ENCODE measurements around the gene EIF4G3.

EIF4G3 gene

GRCh38 chr1:20837554-20838192 lies 339.0 kb downstream of the EIF4G3 start:
- no peak overlapping the region for H3K27ac ChIP-seq
- TF ChIP-seq ZFX (IDR thresholded peaks at IDR 0.05) (no peak), CTCF (conservative IDR thresholded peaks at IDR 0.05) (no peak)

- no peak overlapping the region for H3K27ac ChIP-seq
- no peak for TF ChIP-seq CTCF (conservative IDR thresholded peaks at IDR 0.05)
- TF ChIP-seq ZFX (IDR thresholded peaks at IDR 0.05), result no peak
Observed at GRCh38 chr1:20836230-20836629, 340.5 kb downstream of the EIF4G3 start.

GRCh38 chr1:20834780-20835179 lies 341.9 kb downstream of the EIF4G3 start:
- no peak overlapping the region for H3K27ac ChIP-seq
- no peak for TF ChIP-seq ZFX (IDR thresholded peaks at IDR 0.05)
- no peak for TF ChIP-seq CTCF (conservative IDR thresholded peaks at IDR 0.05)

GRCh38 chr1:20834192-20834591 lies 342.5 kb downstream of the EIF4G3 start:
- H3K27ac ChIP-seq, result no peak overlapping the region
- TF ChIP-seq CTCF (conservative IDR thresholded peaks at IDR 0.05), result no peak
- TF ChIP-seq ZFX (IDR thresholded peaks at IDR 0.05), result no peak

GRCh38 chr1:20830378-20830777 lies 346.3 kb downstream of the EIF4G3 start:
- no peak overlapping the region for H3K27ac ChIP-seq
- TF ChIP-seq CTCF (conservative IDR thresholded peaks at IDR 0.05), result no peak
- TF ChIP-seq ZFX (IDR thresholded peaks at IDR 0.05), result no peak

GRCh38 chr1:20829946-20830345 lies 346.8 kb downstream of the EIF4G3 start:
- no peak overlapping the region for H3K27ac ChIP-seq
- TF ChIP-seq CTCF (conservative IDR thresholded peaks at IDR 0.05), result no peak
- no peak for TF ChIP-seq ZFX (IDR thresholded peaks at IDR 0.05)

- H3K27ac ChIP-seq, result no peak overlapping the region
- TF ChIP-seq ZFX (IDR thresholded peaks at IDR 0.05) (no peak), CTCF (conservative IDR thresholded peaks at IDR 0.05) (no peak)
Observed at GRCh38 chr1:20829531-20829930, 347.2 kb downstream of the EIF4G3 start.

Data from C4-2B (cell line).